Measurements from ENCODE around the gene NTNG1. TPM values are rescaled to one million over a fixed set of nuclear protein-coding genes. Genes with fewer than 3 reads are reported as not detected.

Gene NTNG1
- total RNA-seq, 1 experiment from 2014 or later: 1.5 TPM

DNA sequence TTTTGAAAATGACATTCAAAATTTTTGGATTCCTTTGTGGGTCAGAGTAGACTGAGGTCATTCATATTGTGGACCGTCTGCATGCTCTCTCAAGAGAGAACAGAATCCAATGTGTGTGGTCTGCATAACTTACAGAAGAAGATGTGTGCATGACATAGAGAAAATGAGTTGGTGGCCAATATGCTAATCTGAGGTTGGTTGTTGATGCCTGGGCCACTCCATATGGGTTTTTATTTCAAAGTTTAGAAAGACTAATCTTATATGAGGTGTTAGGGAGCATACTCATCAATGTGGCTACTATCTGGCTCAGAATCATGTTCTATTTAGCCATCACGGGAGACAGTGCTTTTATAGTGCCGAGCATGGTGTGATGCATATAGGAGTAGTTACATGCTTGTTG, 18.2 kb downstream of the NTNG1 start:
- no peaks in the 10 kb centered on the region for H3K4me1 Mint-ChIP-seq
- H3K79me2 ChIP-seq (ENCODE audit: insufficient read depth, low read length): no peaks in the 10 kb centered on the region
- no peak for DNase-seq
- no peak overlapping the region for H3K4me2 ChIP-seq (ENCODE audit: insufficient read depth, insufficient read length, low read length)
- H2BK15ac ChIP-seq (ENCODE audit: low read depth, low read length): no peak overlapping the region
- no peak overlapping the region for H2BK20ac ChIP-seq (ENCODE audit: low read depth, low read length, poor library complexity, severe bottlenecking)
- no peak overlapping the region for H3K27ac ChIP-seq (ENCODE audit: insufficient read length, low read depth, low read length)
- no peak overlapping the region for H4K91ac ChIP-seq (ENCODE audit: insufficient read length, low read depth, low read length)
- no peak overlapping the region for H3K4me3 Mint-ChIP-seq
- no peak overlapping the region for H3K27ac Mint-ChIP-seq
- H2AK5ac ChIP-seq (ENCODE audit: insufficient read length, low read length): no peak overlapping the region
- no peak overlapping the region for H3T11ph ChIP-seq (ENCODE audit: low read length)
- H3K56ac ChIP-seq (ENCODE audit: insufficient read length, low read depth, low read length): no peak overlapping the region
- no peaks in the 10 kb centered on the region for H3K9me3 ChIP-seq (ENCODE audit: control insufficient read depth, low read depth, low read length)
- no peak overlapping the region for H2BK12ac ChIP-seq (ENCODE audit: insufficient read length, low read depth, low read length)
- peaks cover 0 to under 1% of the 10 kb centered on the region in 2 experiments; a peak in 1 of 5 replicates for H3K9me3 Mint-ChIP-seq
- no peak overlapping the region for H4K8ac ChIP-seq (replicated peaks; ENCODE audit: insufficient read length, low read depth, low read length)
- no peak overlapping the region for H2AFZ ChIP-seq (ENCODE audit: low read length)
- H3K23me2 ChIP-seq (ENCODE audit: insufficient read length, low read depth, low read length, poor library complexity, severe bottlenecking): no peaks in the 10 kb centered on the region
- H3K18ac ChIP-seq (ENCODE audit: insufficient read length, low read depth, low read length): no peak overlapping the region
- H3K4ac ChIP-seq (ENCODE audit: low read depth, low read length): no peak overlapping the region
- no peaks in the 10 kb centered on the region for H3K79me1 ChIP-seq (ENCODE audit: insufficient read depth, low read depth, low read length, poor library complexity, severe bottlenecking)
- no peak overlapping the region for H3K14ac ChIP-seq (ENCODE audit: insufficient read depth, low read length)
- H4K20me1 ChIP-seq (ENCODE audit: control insufficient read depth, insufficient read depth, insufficient read length): no peaks in the 10 kb centered on the region
- H2BK5ac ChIP-seq (ENCODE audit: insufficient read length, low read length): no peak overlapping the region
- H3K9ac ChIP-seq (ENCODE audit: extremely low read depth, insufficient read length, low read length): no peak overlapping the region
- no peak overlapping the region for H2BK120ac ChIP-seq (ENCODE audit: low read depth, low read length, poor library complexity, severe bottlenecking)
- no CpG with 5 or more reads among the region's 3 CpGs for WGBS (ENCODE audit: extremely low coverage, insufficient read length, low lambda C conversion rate)
- no peak overlapping the region for H3K23ac ChIP-seq (ENCODE audit: insufficient read length, low read depth, low read length)
- no peak overlapping the region for H4K5ac ChIP-seq (ENCODE audit: insufficient read length, low read depth, low read length)
- H3K27me3 Mint-ChIP-seq (ENCODE audit: low read depth): no peaks in the 10 kb centered on the region
- TF ChIP-seq, protein P1, sequence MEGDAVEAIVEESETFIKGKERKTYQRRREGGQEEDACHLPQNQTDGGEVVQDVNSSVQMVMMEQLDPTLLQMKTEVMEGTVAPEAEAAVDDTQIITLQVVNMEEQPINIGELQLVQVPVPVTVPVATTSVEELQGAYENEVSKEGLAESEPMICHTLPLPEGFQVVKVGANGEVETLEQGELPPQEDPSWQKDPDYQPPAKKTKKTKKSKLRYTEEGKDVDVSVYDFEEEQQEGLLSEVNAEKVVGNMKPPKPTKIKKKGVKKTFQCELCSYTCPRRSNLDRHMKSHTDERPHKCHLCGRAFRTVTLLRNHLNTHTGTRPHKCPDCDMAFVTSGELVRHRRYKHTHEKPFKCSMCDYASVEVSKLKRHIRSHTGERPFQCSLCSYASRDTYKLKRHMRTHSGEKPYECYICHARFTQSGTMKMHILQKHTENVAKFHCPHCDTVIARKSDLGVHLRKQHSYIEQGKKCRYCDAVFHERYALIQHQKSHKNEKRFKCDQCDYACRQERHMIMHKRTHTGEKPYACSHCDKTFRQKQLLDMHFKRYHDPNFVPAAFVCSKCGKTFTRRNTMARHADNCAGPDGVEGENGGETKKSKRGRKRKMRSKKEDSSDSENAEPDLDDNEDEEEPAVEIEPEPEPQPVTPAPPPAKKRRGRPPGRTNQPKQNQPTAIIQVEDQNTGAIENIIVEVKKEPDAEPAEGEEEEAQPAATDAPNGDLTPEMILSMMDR (conservative IDR thresholded peaks at IDR 0.05): no peak
- no peaks in the 10 kb centered on the region for H3K36me3 Mint-ChIP-seq (ENCODE audit: insufficient read depth in 1 of 3, low read depth in 3 of 3)
- H3K4me1 ChIP-seq (ENCODE audit: insufficient read depth, low read length): no peaks in the 10 kb centered on the region
- no peaks in the 10 kb centered on the region for H3K27me3 ChIP-seq (ENCODE audit: insufficient read depth, low read length)
